ENCODE measurements around the gene SPNS2. TPM values are rescaled to one million over a fixed set of nuclear protein-coding genes. Genes with fewer than 3 reads are reported as not detected.

Gene SPNS2
- polyA plus RNA-seq, 1 donor from 2014 or later = 39.7 TPM

DNA sequence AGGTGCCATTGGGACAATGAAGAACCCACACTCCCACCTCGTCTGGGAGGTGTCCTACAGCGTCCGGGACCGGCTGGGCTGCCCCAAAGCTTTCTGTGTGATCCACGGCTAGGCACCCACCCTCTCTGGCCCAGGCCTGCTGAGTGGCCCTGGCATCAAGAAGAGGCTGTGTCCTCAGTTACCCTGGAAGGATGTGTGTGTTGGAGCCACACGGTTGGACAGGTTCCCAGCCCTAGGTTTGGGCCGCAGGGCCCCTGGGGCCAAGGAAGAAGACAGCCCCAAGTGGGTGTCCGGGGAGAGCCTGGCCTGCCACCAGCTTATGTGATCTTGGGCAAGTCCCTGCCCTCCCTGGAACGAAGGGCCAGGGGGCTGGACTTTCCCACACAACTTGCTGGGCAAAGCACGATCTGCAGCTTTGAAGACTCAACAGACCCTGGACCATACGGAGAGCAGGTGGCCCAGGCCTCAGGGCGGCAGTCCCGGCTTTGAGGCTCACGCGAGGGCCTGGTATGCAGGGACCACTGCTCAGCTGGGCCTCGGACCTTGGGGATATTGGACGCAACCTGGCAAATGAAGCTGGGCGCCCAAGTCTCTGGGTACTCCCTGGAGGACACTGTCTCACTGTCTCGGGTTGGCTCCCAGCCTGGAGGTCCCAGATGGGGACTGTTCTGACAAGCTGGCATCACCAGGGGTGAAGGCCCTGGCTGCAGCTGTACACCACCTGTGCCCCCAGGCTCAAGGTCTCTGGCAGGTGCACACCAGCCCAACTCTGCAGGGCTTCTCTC is 39.0 kb downstream of the SPNS2 start:
- no peaks in the 10 kb centered on the region for H3K27me3 ChIP-seq (ENCODE audit: insufficient read depth, low read depth, low read length)
- no peak overlapping the region for H3K4me2 ChIP-seq (ENCODE audit: low read length)
- no peak overlapping the region for H3K4me3 ChIP-seq (ENCODE audit: low read length)
- H2AFZ ChIP-seq (ENCODE audit: low read depth, low read length) = no peak overlapping the region
- no peaks in the 10 kb centered on the region for H3K9me2 ChIP-seq (ENCODE audit: insufficient read depth, low read length)
- H3K36me3 ChIP-seq (ENCODE audit: insufficient read depth, low read length) = no peaks in the 10 kb centered on the region
- TF ChIP-seq TAF1 (IDR thresholded peaks at IDR 0.05; ENCODE audit: low read depth) (no peak), MXI1 (conservative IDR thresholded peaks at IDR 0.05; ENCODE audit: poor library complexity, severe bottlenecking) (no peak), SMC3 (conservative IDR thresholded peaks at IDR 0.05; ENCODE audit: poor library complexity) (no peak), EZH2 (IDR thresholded peaks at IDR 0.05; ENCODE audit: borderline replicate concordance, insufficient read depth, low read length, poor library complexity, severe bottlenecking) (no peak), POLR2AphosphoS5 (IDR thresholded peaks at IDR 0.05) (no peak), EP300 (conservative IDR thresholded peaks at IDR 0.05; ENCODE audit: poor library complexity, severe bottlenecking) (no peak), RAD21 (conservative IDR thresholded peaks at IDR 0.05) (no peak)
- TF ChIP-seq, protein P1, sequence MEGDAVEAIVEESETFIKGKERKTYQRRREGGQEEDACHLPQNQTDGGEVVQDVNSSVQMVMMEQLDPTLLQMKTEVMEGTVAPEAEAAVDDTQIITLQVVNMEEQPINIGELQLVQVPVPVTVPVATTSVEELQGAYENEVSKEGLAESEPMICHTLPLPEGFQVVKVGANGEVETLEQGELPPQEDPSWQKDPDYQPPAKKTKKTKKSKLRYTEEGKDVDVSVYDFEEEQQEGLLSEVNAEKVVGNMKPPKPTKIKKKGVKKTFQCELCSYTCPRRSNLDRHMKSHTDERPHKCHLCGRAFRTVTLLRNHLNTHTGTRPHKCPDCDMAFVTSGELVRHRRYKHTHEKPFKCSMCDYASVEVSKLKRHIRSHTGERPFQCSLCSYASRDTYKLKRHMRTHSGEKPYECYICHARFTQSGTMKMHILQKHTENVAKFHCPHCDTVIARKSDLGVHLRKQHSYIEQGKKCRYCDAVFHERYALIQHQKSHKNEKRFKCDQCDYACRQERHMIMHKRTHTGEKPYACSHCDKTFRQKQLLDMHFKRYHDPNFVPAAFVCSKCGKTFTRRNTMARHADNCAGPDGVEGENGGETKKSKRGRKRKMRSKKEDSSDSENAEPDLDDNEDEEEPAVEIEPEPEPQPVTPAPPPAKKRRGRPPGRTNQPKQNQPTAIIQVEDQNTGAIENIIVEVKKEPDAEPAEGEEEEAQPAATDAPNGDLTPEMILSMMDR (IDR thresholded peaks at IDR 0.05; ENCODE audit: poor library complexity, severe bottlenecking) = no peak
- TF ChIP-seq, protein P2, sequence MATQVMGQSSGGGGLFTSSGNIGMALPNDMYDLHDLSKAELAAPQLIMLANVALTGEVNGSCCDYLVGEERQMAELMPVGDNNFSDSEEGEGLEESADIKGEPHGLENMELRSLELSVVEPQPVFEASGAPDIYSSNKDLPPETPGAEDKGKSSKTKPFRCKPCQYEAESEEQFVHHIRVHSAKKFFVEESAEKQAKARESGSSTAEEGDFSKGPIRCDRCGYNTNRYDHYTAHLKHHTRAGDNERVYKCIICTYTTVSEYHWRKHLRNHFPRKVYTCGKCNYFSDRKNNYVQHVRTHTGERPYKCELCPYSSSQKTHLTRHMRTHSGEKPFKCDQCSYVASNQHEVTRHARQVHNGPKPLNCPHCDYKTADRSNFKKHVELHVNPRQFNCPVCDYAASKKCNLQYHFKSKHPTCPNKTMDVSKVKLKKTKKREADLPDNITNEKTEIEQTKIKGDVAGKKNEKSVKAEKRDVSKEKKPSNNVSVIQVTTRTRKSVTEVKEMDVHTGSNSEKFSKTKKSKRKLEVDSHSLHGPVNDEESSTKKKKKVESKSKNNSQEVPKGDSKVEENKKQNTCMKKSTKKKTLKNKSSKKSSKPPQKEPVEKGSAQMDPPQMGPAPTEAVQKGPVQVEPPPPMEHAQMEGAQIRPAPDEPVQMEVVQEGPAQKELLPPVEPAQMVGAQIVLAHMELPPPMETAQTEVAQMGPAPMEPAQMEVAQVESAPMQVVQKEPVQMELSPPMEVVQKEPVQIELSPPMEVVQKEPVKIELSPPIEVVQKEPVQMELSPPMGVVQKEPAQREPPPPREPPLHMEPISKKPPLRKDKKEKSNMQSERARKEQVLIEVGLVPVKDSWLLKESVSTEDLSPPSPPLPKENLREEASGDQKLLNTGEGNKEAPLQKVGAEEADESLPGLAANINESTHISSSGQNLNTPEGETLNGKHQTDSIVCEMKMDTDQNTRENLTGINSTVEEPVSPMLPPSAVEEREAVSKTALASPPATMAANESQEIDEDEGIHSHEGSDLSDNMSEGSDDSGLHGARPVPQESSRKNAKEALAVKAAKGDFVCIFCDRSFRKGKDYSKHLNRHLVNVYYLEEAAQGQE (IDR thresholded peaks at IDR 0.05; ENCODE audit: borderline replicate concordance) = no peak
- no peaks in the 10 kb centered on the region for H3F3A ChIP-seq (ENCODE audit: insufficient read depth, low read length, poor library complexity, severe bottlenecking)
- H4K20me1 ChIP-seq (ENCODE audit: insufficient read depth) = no peaks in the 10 kb centered on the region
- no peak overlapping the region for H3K9ac ChIP-seq (ENCODE audit: low read length)
- no peaks in the 10 kb centered on the region for H3K79me2 ChIP-seq (replicated peaks; ENCODE audit: insufficient read depth, low read length)
- H3K27ac ChIP-seq (ENCODE audit: low read length) = no peak overlapping the region
- H3K9me3 ChIP-seq (ENCODE audit: low read length) = no peaks in the 10 kb centered on the region

DNA sequence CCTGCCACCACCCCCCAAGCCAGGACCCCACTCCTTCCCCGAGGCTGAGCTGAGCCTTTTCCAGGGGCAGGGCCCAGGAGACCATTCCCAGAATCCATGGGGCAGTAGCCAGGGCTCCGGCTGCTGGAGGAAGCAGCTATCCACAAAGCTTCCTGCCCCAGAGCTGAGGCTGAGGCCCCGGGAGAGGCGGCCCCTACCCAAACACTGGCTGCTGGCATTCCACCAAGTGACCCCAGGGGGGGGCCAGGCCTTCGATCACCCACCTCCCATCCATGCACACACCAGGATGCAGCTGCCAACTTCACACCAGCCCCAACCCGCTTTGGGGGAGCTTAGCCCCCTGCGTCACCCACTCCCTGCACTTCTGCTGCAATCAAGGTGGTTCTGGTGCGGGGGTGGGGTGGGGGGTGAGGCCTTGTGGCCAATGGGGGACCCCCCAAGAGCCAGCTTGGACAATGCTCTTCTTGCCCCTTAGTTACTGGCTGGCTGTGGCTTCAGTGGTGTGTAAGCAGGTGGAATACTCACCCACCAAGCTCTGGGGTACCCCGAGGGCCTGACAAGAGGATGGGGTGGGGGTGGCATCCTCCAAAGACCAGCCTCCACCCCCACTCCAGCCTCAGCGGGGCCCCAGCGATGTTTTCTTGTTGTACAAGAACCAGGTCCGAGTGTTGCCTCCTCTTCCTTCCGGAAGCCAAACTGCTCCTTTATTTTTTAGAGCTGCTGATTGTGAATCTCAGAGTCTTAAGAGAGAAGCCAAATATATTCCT is 39.7 kb downstream of the SPNS2 start:
- H3K9me2 ChIP-seq (ENCODE audit: insufficient read depth, low read length) = no peaks in the 10 kb centered on the region
- H3K27me3 ChIP-seq (ENCODE audit: insufficient read depth, low read depth, low read length) = no peaks in the 10 kb centered on the region
- no peak overlapping the region for H3K4me3 ChIP-seq (ENCODE audit: low read length)
- no peaks in the 10 kb centered on the region for H3K79me2 ChIP-seq (replicated peaks; ENCODE audit: insufficient read depth, low read length)
- no peak for TF ChIP-seq TAF1 (IDR thresholded peaks at IDR 0.05; ENCODE audit: low read depth)
- no peak for TF ChIP-seq EP300 (conservative IDR thresholded peaks at IDR 0.05; ENCODE audit: poor library complexity, severe bottlenecking)
- no peak for TF ChIP-seq SMC3 (conservative IDR thresholded peaks at IDR 0.05; ENCODE audit: poor library complexity)
- TF ChIP-seq, protein P2 (IDR thresholded peaks at IDR 0.05; ENCODE audit: borderline replicate concordance) = no peak
- TF ChIP-seq EZH2 (IDR thresholded peaks at IDR 0.05; ENCODE audit: borderline replicate concordance, insufficient read depth, low read length, poor library complexity, severe bottlenecking) = no peak
- TF ChIP-seq, protein P1 (IDR thresholded peaks at IDR 0.05; ENCODE audit: poor library complexity, severe bottlenecking) = no peak
- no peak for TF ChIP-seq MXI1 (conservative IDR thresholded peaks at IDR 0.05; ENCODE audit: poor library complexity, severe bottlenecking)
- H3K36me3 ChIP-seq (ENCODE audit: insufficient read depth, low read length) = no peaks in the 10 kb centered on the region
- no peak overlapping the region for H3K27ac ChIP-seq (ENCODE audit: low read length)
- H3K4me2 ChIP-seq (ENCODE audit: low read length) = no peak overlapping the region
- H2AFZ ChIP-seq (ENCODE audit: low read depth, low read length) = no peak overlapping the region
- no peaks in the 10 kb centered on the region for H3F3A ChIP-seq (ENCODE audit: insufficient read depth, low read length, poor library complexity, severe bottlenecking)
- H3K9me3 ChIP-seq (ENCODE audit: low read length) = no peaks in the 10 kb centered on the region
- no peak overlapping the region for H3K9ac ChIP-seq (ENCODE audit: low read length)
- no peaks in the 10 kb centered on the region for H4K20me1 ChIP-seq (ENCODE audit: insufficient read depth)
